NCI-H524 treated with DMSO at 0.1 percent for 48 hours (cell line): ENCODE results near the gene ELF5.

Experiments used
- DNase-seq: peaks from one replicate; lab custom pipeline; 2025; lab: John Stamatoyannopoulos, UW

Gene ELF5

DNA sequence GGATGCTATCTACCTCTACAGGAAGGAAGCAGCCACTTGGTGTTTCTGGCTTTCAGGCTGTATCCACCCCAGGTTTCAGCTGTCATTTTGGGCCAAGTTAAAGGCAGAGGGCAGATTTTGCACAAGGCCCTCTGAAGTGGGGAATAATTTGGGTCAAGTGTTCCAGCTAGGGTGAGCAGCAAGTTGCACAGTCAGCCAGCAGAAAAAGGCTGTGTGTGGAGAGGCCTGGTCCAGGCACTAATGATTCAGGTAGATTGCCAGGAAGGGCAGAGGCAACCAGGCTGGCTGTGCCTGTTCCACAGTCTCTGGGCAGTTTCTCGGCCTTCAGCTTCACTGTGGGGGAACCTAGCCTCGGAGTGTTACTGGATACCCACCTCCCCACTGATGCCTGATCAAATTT lies 8.6 kb upstream of the ELF5 start:
- no peak for DNase-seq

- DNase-seq: no peak
These were observed 7.7 kb upstream of the ELF5 start for GRCh38 chr11:34521265-34521664.

GRCh38 chr11:34519595-34520235 lies 6.1 kb upstream of the ELF5 start:
- no peak for DNase-seq

GRCh38 chr11:34516247-34517040 lies 2.9 kb upstream of the ELF5 start:
- no peak for DNase-seq

- DNase-seq: no peak
These were observed 1.0 kb upstream of the ELF5 start for GRCh38 chr11:34514597-34514996.

- no peak for DNase-seq
These were observed 533 bp downstream of the ELF5 start for GRCh38 chr11:34512840-34513681.

GRCh38 chr11:34510673-34511072 lies 2.9 kb downstream of the ELF5 start:
- no peak for DNase-seq

- DNase-seq: no peak
These were observed 3.4 kb downstream of the ELF5 start for GRCh38 chr11:34510218-34510617.

DNA sequence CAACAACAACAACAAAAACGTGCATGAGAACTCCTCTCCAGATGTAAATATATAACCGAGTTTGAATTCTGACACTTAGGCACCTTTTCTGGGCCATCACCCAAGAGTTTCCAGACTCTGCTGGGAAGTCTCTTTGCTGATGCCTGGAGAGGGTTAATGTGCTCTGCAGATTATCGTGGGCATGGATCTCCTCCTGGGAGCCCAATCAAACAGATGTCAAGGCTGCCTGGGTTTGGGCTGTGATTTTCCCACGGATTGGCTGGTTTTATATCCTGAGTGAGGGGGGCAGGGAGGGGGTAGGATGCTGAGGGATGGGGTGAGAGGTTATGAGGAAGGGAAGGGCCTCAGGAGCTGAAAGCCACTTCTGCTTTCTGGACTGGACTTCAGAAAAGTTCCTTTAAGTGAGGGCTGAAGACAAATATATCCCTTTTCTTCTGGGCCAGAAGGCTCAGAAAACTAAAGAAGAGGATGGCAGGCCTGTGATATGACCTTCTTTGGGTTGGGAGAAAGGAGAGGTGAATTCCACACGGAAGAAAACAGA lies 4.2 kb downstream of the ELF5 start:
- DNase-seq: no peak

DNA sequence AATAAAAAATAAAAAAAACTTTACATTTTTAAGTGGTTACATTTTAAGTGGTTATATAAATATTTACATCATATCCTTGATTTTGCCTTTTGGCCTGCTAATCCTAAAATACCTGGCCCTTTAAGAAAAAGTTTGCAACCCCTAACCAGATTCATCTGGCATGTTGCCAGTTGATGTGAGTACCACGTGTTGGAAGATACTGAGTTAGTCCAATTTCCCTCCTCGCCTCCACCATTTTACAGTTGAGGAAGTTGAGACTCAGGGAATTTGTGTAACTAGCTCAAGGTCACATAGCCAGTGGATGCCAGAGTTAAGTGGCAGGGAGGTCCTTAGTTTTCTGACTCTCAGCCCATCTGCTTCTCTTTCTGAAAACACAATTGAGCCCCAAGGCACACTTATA lies 5.1 kb downstream of the ELF5 start:
- DNase-seq: no peak

GRCh38 chr11:34507610-34508009 lies 6.0 kb downstream of the ELF5 start:
- DNase-seq: no peak

- DNase-seq: no peak
These were observed 6.4 kb downstream of the ELF5 start for GRCh38 chr11:34507156-34507555.

GRCh38 chr11:34505874-34506273 lies 7.7 kb downstream of the ELF5 start:
- DNase-seq: no peak

DNA sequence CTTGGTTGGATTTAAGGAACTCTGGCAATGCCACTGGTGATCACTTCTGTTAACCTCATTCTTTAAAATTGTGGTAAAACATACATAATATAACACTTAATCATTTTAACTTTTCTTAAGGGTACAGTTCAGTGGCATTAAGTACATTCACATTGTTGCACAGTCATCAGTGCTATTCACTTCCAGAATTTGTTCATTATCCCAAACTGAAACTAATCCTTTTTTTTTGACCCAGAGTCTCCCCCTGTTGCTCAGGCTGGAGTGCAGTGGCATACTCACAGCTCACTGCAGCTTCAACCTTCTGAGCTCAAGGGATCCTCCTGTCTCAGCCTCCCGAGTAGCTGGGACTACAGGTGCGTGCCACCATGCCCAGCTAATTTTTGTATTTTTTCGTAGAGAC lies 10.6 kb downstream of the ELF5 start:
- DNase-seq: no peak

GRCh38 chr11:34501949-34502348 lies 11.6 kb downstream of the ELF5 start:
- no peak for DNase-seq

DNA sequence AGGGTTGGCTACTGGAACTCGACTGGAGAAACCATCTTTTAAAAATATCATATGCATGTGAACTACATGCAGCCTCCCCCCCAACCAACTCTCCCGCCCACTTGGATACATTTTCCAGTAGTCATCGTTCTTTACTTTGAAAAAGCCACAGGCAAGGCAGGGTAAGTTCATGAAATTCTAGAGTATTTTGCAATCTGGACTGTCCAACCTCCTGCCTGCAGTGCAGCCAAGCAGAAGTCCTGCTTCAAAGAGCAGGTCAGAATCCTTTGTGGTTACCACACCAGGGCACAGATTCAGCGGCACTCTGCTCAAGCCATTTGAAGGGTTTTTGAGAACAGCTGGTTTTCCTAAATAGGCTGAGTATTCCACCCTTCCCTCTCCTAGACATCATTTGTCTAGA lies 12.1 kb downstream of the ELF5 start:
- DNase-seq: no peak

DNA sequence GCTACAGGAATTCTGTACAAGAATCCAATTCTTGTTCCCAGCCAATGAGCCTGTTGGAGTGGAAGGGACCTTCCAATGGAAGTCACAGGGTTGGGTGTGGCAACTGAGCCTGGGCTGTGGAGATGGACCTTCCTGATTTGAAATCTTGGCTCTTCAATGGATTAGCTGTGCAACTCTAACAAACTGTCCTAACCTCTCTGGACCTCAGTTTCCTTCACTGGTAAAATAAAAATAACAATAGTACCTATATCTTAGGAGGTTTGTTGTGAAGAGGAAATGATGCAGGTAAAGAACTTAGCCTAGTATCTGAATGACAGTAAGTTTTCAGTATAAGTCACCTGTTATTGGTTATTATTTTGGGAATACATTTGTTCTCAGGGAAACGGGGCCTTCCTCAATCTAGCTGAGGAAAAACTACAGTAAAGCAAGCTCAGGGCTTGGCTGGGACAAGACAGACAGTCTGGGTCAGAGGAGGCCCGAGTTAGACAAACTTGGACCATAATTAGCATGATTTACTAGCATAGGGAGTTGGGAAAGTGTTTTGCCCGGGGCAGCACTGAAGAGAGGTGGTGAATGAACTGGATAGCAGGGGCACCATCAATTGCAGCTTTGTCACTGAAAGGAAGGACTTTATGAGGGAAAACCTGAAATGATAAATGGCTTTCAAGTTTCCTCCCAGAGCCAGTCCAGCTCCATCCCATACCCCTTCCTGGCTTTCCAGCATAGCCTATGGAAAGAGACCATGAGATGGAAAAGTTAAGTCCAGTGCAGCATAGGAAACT lies 13.7 kb downstream of the ELF5 start:
- DNase-seq: no peak

- DNase-seq: no peak
These were observed 17.7 kb downstream of the ELF5 start for GRCh38 chr11:34495724-34496377.

- DNase-seq: no peak
These were observed 18.3 kb downstream of the ELF5 start for GRCh38 chr11:34495239-34495723.

DNA sequence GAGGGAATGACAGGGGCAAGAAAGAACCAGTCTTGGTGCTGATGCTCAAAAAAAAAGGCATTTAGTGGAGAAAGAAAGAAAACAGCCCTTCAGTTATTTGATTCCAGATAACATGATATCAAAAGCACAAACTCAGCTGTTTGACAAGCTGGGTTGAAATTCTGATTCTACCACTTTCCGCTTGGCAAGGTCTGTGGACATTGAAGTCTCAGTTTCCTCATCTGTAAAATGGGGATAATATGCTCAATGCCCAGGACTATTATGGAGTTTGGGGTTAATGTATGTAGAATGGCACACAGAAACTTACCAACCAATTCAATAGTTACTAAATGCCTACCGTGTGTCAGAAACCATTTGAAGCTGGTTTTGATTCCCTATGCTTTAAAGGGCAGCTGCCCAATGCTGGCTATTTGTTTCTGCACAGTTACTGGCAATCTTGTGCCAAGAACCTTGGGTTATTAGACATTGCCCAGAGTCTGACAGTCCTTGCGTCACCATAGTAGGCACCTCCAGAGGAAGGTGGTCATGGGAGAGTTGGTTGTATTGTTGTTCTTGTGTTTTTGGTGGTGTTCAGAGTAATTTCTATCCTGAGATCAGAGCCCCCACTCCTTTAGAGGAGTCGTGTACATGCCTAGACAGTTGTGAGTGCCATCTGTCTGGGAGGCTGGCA lies 19.5 kb downstream of the ELF5 start:
- no peak for DNase-seq

DNA sequence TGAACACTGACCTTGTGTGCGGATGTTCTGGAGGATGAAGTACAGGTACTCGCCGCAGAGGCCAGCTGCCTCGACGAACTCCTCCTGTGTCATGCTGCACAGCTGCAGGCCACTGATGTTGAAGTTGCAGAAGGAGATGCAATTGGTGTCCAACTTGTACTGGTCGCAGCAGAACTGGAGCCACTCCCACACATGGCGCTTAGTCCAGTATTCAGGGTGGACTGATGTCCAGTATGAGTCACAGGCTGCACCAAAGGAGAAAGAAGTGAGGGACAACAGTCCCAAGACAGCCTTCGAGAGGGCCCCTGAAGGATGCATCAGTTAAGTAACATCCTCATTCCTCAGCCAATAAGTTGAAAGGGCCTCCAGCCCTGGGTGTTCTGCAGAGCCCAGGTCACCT lies 20.1 kb downstream of the ELF5 start:
- DNase-seq: no peak
